K562 (cell line): ENCODE measurements around the gene PRR14. TPM values are rescaled to one million over a fixed set of nuclear protein-coding genes. Genes with fewer than 3 reads are reported as not detected.
A peak's percentile ranks its signal among the peaks of the same experiment; 100 is the strongest.

ENCODE experiments used
- CBX1 ChIP-seq: sonication (generic); IDR thresholded peaks from 2 replicates; pipeline ENCODE4 v1.6.1; 2016; ENCODE audit warnings: antibody characterized with exemption, low read depth, mild to moderate bottlenecking
- CHD1 ChIP-seq: fragments of 200-600 bp; sonication (generic); IDR thresholded peaks from one replicate; pipeline ENCODE4 v1.6.1; 2012; ENCODE audit warnings: mild to moderate bottlenecking, moderate library complexity, low read length, inconsistent platforms
- DNMT1 ChIP-seq: fragments of 450-650 bp; IDR thresholded peaks from 2 replicates; pipeline ENCODE4 v1.6.1; 2016; ENCODE audit warnings: antibody characterized with exemption, mild to moderate bottlenecking
- ETS1 ChIP-seq: conservative IDR thresholded peaks from 2 replicates; pipeline ENCODE4 v1.6.1; 2011; ENCODE audit warnings: low read depth, mild to moderate bottlenecking, low read length; ENCODE audit not compliant: control insufficient read depth
- FOXO4 ChIP-seq: fragments of 450-650 bp; formaldehyde crosslinking; IDR thresholded peaks from 2 replicates; pipeline ENCODE4 v1.4.0; 2020; ENCODE audit warnings: mild to moderate bottlenecking, moderate library complexity
- HDAC2 ChIP-seq: fragments of 450-650 bp; IDR thresholded peaks from 2 replicates; pipeline ENCODE4 v1.6.1; 2016; ENCODE audit warnings: mild to moderate bottlenecking
- JUND ChIP-seq, 2 experiments: IDR thresholded peaks; 2 replicates in 1 of 2; 3 replicates in 1 of 2; pipeline ENCODE4 v1.6.1; 2011; ENCODE audit warnings: borderline replicate concordance in 2 of 2, low read depth in 2 of 2, low read length in 2 of 2, improper control_type of control experiment in 1 of 2, missing biosample characterization in 1 of 2, missing genetic modification characterization in 1 of 2, missing genetic modification reagents in 1 of 2
- MCM2 ChIP-seq: fragments of 450-650 bp; IDR thresholded peaks from 2 replicates; pipeline ENCODE4 v1.6.1; 2017; ENCODE audit warnings: low read depth, mild to moderate bottlenecking
- OTX1 ChIP-seq: fragments of 450-650 bp; formaldehyde crosslinking; IDR thresholded peaks from 2 replicates; pipeline ENCODE4 v1.4.0; 2022; ENCODE audit warnings: mild to moderate bottlenecking
- PCBP1 ChIP-seq: fragments of 200-400 bp; formaldehyde crosslinking; IDR thresholded peaks from 2 replicates; pipeline ENCODE4 v1.6.1; 2018; ENCODE audit warnings: mild to moderate bottlenecking, low read depth, low read length; ENCODE audit not compliant: poor library complexity, severe bottlenecking
- TCFL5 ChIP-seq: fragments of 250-450 bp; sonication (Bioruptor Pico); conservative IDR thresholded peaks from 2 replicates; pipeline ENCODE4 v1.6.1; 2021; ENCODE audit warnings: mild to moderate bottlenecking, moderate library complexity, matching md5 sums
- TRIM25 ChIP-seq: fragments of 450-650 bp; IDR thresholded peaks from 2 replicates; pipeline ENCODE4 v1.7.0; 2016; ENCODE audit warnings: borderline replicate concordance
- TSC22D4 ChIP-seq: fragments of 450-650 bp; IDR thresholded peaks from 2 replicates; pipeline ENCODE4 v1.6.1; 2016; ENCODE audit warnings: missing genetic modification characterization, missing biosample characterization, control low read depth
- ZNF146 ChIP-seq: IDR thresholded peaks from one replicate; pipeline ENCODE4 v1.6.1; 2018; ENCODE audit warnings: missing compliant biosample characterization; ENCODE audit not compliant: unreplicated experiment
- ZNF398 ChIP-seq: fragments of 250-450 bp; sonication (Bioruptor Pico); IDR thresholded peaks from 2 replicates; pipeline ENCODE4 v1.8.0; 2021; ENCODE audit warnings: moderate library complexity, mild to moderate bottlenecking, inconsistent platforms
- ZNF583 ChIP-seq: fragments of 250-450 bp; sonication (Bioruptor Pico); IDR thresholded peaks from 2 replicates; pipeline ENCODE4 v1.4.0; 2020
- polyA plus RNA-seq, 8 experiments: library from polyadenylated mRNA; depleted of rRNA in 4 of 8; stranded (reverse) in 5 of 8; unstranded in 3 of 8; fragments of >200 nt; fragmentation: Nextera tagmentation in 2 of 8; fragmentation: Illumina TruSeq in 1 of 8; extraction: Ambion mirVana in 2 of 8; extraction: Trizol in 1 of 8; gene quantifications; 2 replicates each; pipeline versions ENCODE4 v1.2.1 to v1.2.3, GENCODE V29; 2011 to 2014; ENCODE audit warnings: inconsistent platforms in 1 of 8, missing spikeins in 1 of 8
- total RNA-seq, 7 experiments: library from RNA; depleted of rRNA in 6 of 7; stranded (reverse); fragments of >200 nt in 6 of 7; fragmentation: Illumina TruSeq in 2 of 7; extraction: Trizol in 2 of 7; gene quantifications; 2 replicates each; pipeline versions ENCODE4 v1.2.1 to v1.2.3, GENCODE V29; 2011 to 2021; ENCODE audit warnings: low replicate concordance in 1 of 7
- TF ChIP-seq, protein P1 (sequence below): sonication (generic); formaldehyde crosslinking; IDR thresholded peaks from 2 replicates; pipeline ENCODE4 v1.5.0; 2020; ENCODE audit warnings: missing genetic modification reagents

The PRR14 gene
- total and polyA plus RNA-seq, 9 of the 15 experiments (the other 6 are each of a cell fraction or from before 2014, with no cell fraction given) = 2.2 to 63.1 (median 11.5) TPM

DNA sequence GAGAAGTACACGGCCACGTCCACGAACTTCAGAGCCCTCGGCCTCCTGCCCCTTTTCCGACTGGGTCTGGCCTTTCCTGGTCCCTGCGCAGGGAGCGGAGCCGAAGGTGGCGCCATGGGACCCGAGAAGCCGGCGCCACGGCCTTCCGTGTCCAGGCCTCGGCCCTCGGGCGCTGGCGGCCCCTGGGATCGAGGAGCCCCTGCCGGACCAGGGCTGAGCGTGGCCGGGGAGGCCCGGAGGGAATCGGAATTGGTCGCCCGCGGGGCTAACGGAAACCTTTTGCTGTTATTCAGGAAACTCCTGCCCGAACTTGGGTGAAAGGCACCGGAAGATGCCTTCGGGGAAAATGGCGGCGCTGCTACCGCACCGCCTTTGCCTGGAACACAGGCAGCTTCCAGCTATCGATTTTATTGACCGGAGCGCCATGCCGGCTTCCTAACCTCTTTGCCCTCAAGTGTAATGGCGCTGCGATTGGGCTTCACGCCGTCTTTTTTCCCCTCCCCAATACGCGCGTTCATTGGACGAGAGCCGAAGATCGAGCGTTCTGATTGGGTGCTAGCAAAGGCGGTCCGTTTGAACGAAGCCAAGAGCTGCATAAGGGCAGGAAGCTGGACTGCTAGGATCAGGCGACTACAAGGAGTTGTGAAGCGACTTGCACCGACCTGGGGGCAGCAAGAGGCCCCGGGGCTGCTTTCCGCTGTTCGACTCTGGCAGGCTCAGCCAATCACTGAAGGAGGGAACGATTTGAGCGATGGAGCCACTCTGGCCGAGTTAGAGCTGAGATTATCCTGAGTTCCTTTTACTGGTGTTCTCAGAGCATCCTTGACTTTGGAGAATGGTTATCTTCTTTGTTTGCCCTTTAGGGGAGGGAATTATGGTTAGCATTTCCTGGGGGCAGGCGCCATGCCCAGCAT, 40.6 kb upstream of the PRR14 start, which contains the start of gene ZNF689 (continued):
- TF ChIP-seq, protein P1, sequence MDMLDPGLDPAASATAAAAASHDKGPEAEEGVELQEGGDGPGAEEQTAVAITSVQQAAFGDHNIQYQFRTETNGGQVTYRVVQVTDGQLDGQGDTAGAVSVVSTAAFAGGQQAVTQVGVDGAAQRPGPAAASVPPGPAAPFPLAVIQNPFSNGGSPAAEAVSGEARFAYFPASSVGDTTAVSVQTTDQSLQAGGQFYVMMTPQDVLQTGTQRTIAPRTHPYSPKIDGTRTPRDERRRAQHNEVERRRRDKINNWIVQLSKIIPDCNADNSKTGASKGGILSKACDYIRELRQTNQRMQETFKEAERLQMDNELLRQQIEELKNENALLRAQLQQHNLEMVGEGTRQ (CRISPR knock-in tag) = no peak
- TF ChIP-seq ETS1 (peak; percentile 93), DNMT1 (no peak), ZNF398 (no peak), TCFL5 (CRISPR knock-in tag) (no peak), CBX1 (0 out of 2 replicates have a peak, but pooled peaks have one; percentile 73), JUND (IDR thresholded peaks at IDR 0.05; ENCODE audit: borderline replicate concordance, low read depth, low read length) (peak; percentile 36), JUND (tag; IDR thresholded peaks at IDR 0.05; ENCODE audit: borderline replicate concordance, low read depth, low read length) (no peak), CHD1 (peak; percentile 95), MCM2 (no peak), ZNF583 (CRISPR knock-in tag) (no peak), PCBP1 (no peak), FOXO4 (CRISPR knock-in tag) (0 out of 2 replicates have a peak, but pooled peaks have one; percentile 61), OTX1 (CRISPR knock-in tag) (no peak), HDAC2 (no peak), ZNF146 (CRISPR knock-in tag) (no peak), TSC22D4 (tag) (no peak), TRIM25 (no peak)
